Smooth muscle cell (in vitro differentiated cells): Measurements from ENCODE around the gene NAB1. TPM values are rescaled to one million over a fixed set of nuclear protein-coding genes. Genes with fewer than 3 reads are reported as not detected.

Experiments
- DNase-seq: peaks from one replicate; lab custom pipeline; 2025; ENCODE audit not compliant: unreplicated experiment; lab: John Stamatoyannopoulos, UW
- H2AFZ ChIP-seq: fragments of 200-600 bp; sonication (generic); 2 replicates; pipeline ENCODE4 v1.6.0; 2016; ENCODE audit warnings: antibody characterized with exemption, low read depth, mild to moderate bottlenecking
- H3F3A ChIP-seq: fragments of 200-600 bp; sonication (generic); 2 replicates; pipeline ENCODE4 v1.6.0; 2017; ENCODE audit warnings: antibody characterized with exemption, low read depth
- H3K27ac ChIP-seq: fragments of 200-600 bp; sonication (generic); 2 replicates; pipeline ENCODE4 v1.5.1; 2016; ENCODE audit warnings: low read depth, mild to moderate bottlenecking
- H3K27me3 ChIP-seq: fragments of 200-600 bp; sonication (generic); 2 replicates; pipeline ENCODE4 v1.6.1; 2016; ENCODE audit warnings: low read depth, mild to moderate bottlenecking
- H3K36me3 ChIP-seq: fragments of 200-600 bp; sonication (generic); 2 replicates; pipeline ENCODE4 v1.5.1; 2016; ENCODE audit warnings: low read depth
- H3K4me1 ChIP-seq: fragments of 200-600 bp; sonication (generic); 2 replicates; pipeline ENCODE4 v1.5.1; 2016; ENCODE audit warnings: low read depth
- H3K4me2 ChIP-seq: fragments of 200-600 bp; sonication (generic); 2 replicates; pipeline ENCODE4 v1.6.0; 2016; ENCODE audit warnings: mild to moderate bottlenecking
- H3K4me3 ChIP-seq: fragments of 200-600 bp; sonication (generic); 2 replicates; pipeline ENCODE4 v1.5.1; 2016; ENCODE audit warnings: mild to moderate bottlenecking
- H3K79me2 ChIP-seq: fragments of 200-600 bp; sonication (generic); 2 replicates; pipeline ENCODE4 v1.6.0; 2016; ENCODE audit warnings: low read depth, mild to moderate bottlenecking
- H3K9ac ChIP-seq: fragments of 200-600 bp; sonication (generic); 2 replicates; pipeline ENCODE4 v1.6.0; 2016; ENCODE audit warnings: low read depth
- H3K9me3 ChIP-seq: fragments of 200-600 bp; sonication (generic); replicated peaks from 2 replicates; pipeline ENCODE4 v1.5.1; 2016; ENCODE audit warnings: low read depth
- H4K20me1 ChIP-seq: fragments of 200-600 bp; sonication (generic); 2 replicates; pipeline ENCODE4 v1.6.0; 2016; ENCODE audit warnings: low read depth
- CTCF ChIP-seq: fragments of 200-600 bp; sonication (generic); IDR thresholded peaks from 2 replicates; pipeline ENCODE4 v1.5.1; 2017; ENCODE audit warnings: borderline replicate concordance, mild to moderate bottlenecking, antibody characterized with exemption; ENCODE audit not compliant: insufficient read depth, poor library complexity, severe bottlenecking
- WGBS: methylation state at CpG from one replicate; pipeline ENCODE4 v1.1.7; 2016; ENCODE audit warnings: low lambda C conversion rate; 5-methylcytosine and 5-hydroxymethylcytosine counted together
- polyA plus RNA-seq: library from polyadenylated mRNA; unstranded; fragments of >200 nt; fragmentation: Nextera tagmentation; extraction: Ambion mirVana; gene quantifications from 2 replicates; pipeline ENCODE4 v1.2.1, GENCODE V29; 2016
- total RNA-seq: library from RNA; depleted of rRNA; stranded (reverse); fragments of >200 nt; gene quantifications from 2 replicates; pipeline ENCODE4 v1.2.3, GENCODE V29; 2014

The NAB1 gene
- total and polyA plus RNA-seq, 2 experiments from 2014 or later = 4.4 to 31.4 TPM

GRCh38 chr2:190635781-190636180 is 13.1 kb upstream of the NAB1 start:
- WGBS = 88% methylated on average over 4 of the region's 4 CpGs
- no peaks in the 10 kb centered on the region for H4K20me1 ChIP-seq
- no peak overlapping the region for H3K9ac ChIP-seq
- peak overlapping the region; percentile 55 for H3K27ac ChIP-seq
- no peaks in the 10 kb centered on the region for H3F3A ChIP-seq
- no peaks in the 10 kb centered on the region for H3K27me3 ChIP-seq
- H3K79me2 ChIP-seq = no peaks in the 10 kb centered on the region
- no peaks in the 10 kb centered on the region for H3K4me1 ChIP-seq
- no peak for DNase-seq
- H3K4me2 ChIP-seq = no peak overlapping the region
- no peaks in the 10 kb centered on the region for H3K9me3 ChIP-seq
- H3K4me3 ChIP-seq = no peak overlapping the region
- H2AFZ ChIP-seq = no peak overlapping the region
- TF ChIP-seq CTCF = no peak
- no peaks in the 10 kb centered on the region for H3K36me3 ChIP-seq

GRCh38 chr2:190636361-190636760 is 12.5 kb upstream of the NAB1 start:
- no peak for DNase-seq
- Histone ChIP-seq H3K4me1 (no peaks in the 10 kb centered on the region), H2AFZ (no peak overlapping the region), H3K27ac (peak overlapping the region; percentile 55), H3K9ac (no peak overlapping the region), H4K20me1 (no peaks in the 10 kb centered on the region), H3K36me3 (no peaks in the 10 kb centered on the region), H3K9me3 (no peaks in the 10 kb centered on the region), H3K4me2 (peak overlapping the region; percentile 52), H3F3A (no peaks in the 10 kb centered on the region), H3K4me3 (no peak overlapping the region), H3K79me2 (no peaks in the 10 kb centered on the region), H3K27me3 (no peaks in the 10 kb centered on the region)
- TF ChIP-seq CTCF = no peak
- 10% methylated on average over 3 of the region's 3 CpGs for WGBS

DNA sequence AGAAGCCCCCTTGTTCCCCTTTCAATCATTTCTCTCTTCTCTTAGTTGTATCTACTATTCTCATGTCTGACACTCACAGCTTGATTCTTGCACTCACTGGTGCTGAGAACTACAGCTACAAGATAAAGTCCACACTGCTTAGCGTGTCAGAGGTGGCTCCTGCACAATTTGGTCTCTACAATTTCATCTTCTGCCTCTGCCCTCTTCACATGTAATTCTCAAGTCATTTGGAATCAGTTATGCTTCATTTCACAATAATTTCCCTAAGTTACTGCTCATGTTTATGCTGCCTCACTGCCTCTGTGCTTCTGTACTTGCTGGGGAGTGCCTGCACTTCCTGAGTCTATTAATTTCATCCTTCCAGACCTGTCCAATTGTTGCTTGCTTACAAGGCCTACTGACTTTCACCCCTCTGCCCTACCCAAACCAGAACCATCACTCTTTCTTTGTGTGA is 11.6 kb upstream of the NAB1 start:
- H3K9me3 ChIP-seq = no peaks in the 10 kb centered on the region
- H3K9ac ChIP-seq = no peak overlapping the region
- WGBS = 50% methylated on average over 1 of the region's 1 CpG
- H3K4me1 ChIP-seq = peaks cover 5% of the 10 kb centered on the region
- no peaks in the 10 kb centered on the region for H3K36me3 ChIP-seq
- no peak overlapping the region for H3K4me2 ChIP-seq
- no peak overlapping the region for H3K4me3 ChIP-seq
- H3K27ac ChIP-seq = peak overlapping the region; percentile 55
- no peak for DNase-seq
- H3K27me3 ChIP-seq = no peaks in the 10 kb centered on the region
- no peak overlapping the region for H2AFZ ChIP-seq
- H3F3A ChIP-seq = no peaks in the 10 kb centered on the region
- H4K20me1 ChIP-seq = no peaks in the 10 kb centered on the region
- no peak for TF ChIP-seq CTCF
- no peaks in the 10 kb centered on the region for H3K79me2 ChIP-seq

GRCh38 chr2:190637903-190638618 is 10.8 kb upstream of the NAB1 start:
- H2AFZ ChIP-seq = no peak overlapping the region
- H3K36me3 ChIP-seq = no peaks in the 10 kb centered on the region
- no peaks in the 10 kb centered on the region for H3K27me3 ChIP-seq
- H3K4me1 ChIP-seq = peaks cover 7% of the 10 kb centered on the region
- no peak overlapping the region for H3K4me2 ChIP-seq
- H3K9ac ChIP-seq = no peak overlapping the region
- no peak for DNase-seq
- no peaks in the 10 kb centered on the region for H4K20me1 ChIP-seq
- no peak for TF ChIP-seq CTCF
- no peaks in the 10 kb centered on the region for H3K79me2 ChIP-seq
- no peaks in the 10 kb centered on the region for H3F3A ChIP-seq
- H3K27ac ChIP-seq = peak overlapping the region; percentile 55
- no peak overlapping the region for H3K4me3 ChIP-seq
- H3K9me3 ChIP-seq = no peaks in the 10 kb centered on the region
- whole genome bisulfite sequencing = 69% methylated on average over 8 of the region's 8 CpGs
